HepG2 (cell line): Measurements from ENCODE around the gene DTNB. TPM values are rescaled to one million over a fixed set of nuclear protein-coding genes. Genes with fewer than 3 reads are reported as not detected.

Experiments used
- CAMTA2 ChIP-seq: sonication (generic); formaldehyde crosslinking; IDR thresholded peaks from 2 replicates; pipeline ENCODE4 v1.4.0; 2020; ENCODE audit warnings: mild to moderate bottlenecking, missing genetic modification reagents, borderline replicate concordance
- HIVEP1 ChIP-seq: sonication (generic); formaldehyde crosslinking; IDR thresholded peaks from 2 replicates; pipeline ENCODE4 v1.4.0; 2020; ENCODE audit warnings: mild to moderate bottlenecking, missing genetic modification reagents
- POLR2AphosphoS5 ChIP-seq: IDR thresholded peaks from 2 replicates; pipeline ENCODE4 v1.6.1; 2012; ENCODE audit warnings: low read depth, low read length
- RFXANK ChIP-seq: IDR thresholded peaks from 2 replicates; pipeline ENCODE4 v1.6.1; 2016
- ZKSCAN1 ChIP-seq: fragments of 150-350 bp; IDR thresholded peaks from 2 replicates; pipeline ENCODE4 v1.6.1; 2014; ENCODE audit warnings: low read length
- ZNF12 ChIP-seq: sonication (generic); formaldehyde crosslinking; IDR thresholded peaks from 2 replicates; pipeline ENCODE4 v1.5.0; 2020; ENCODE audit warnings: missing genetic modification reagents
- ZNF225 ChIP-seq: sonication (generic); formaldehyde crosslinking; IDR thresholded peaks from 2 replicates; pipeline ENCODE4 v1.4.0; 2020; ENCODE audit warnings: mild to moderate bottlenecking, missing genetic modification reagents
- polyA plus RNA-seq, 8 experiments: library from polyadenylated mRNA; depleted of rRNA in 3 of 8; stranded (reverse) in 7 of 8; unstranded in 1 of 8; fragments of >200 nt; fragmentation: Illumina TruSeq in 4 of 8; extraction: Trizol in 4 of 8; gene quantifications; 2 replicates each; pipeline versions ENCODE4 v1.2.1 to v1.2.3, GENCODE V29; 2011 to 2016; ENCODE audit warnings: low read depth in 4 of 8, missing spikeins in 1 of 8, mixed read lengths in 1 of 8; ENCODE audit not compliant: insufficient read depth in 1 of 8
- total RNA-seq, 5 experiments: library from RNA; depleted of rRNA; stranded (reverse); fragments of >200 nt; fragmentation: Illumina TruSeq; extraction: Trizol; gene quantifications; 2 replicates each; pipeline ENCODE4 v1.2.3, GENCODE V29; 2016; ENCODE audit warnings: low read depth in 1 of 5
- TF ChIP-seq, protein P1 (sequence below): sonication (generic); formaldehyde crosslinking; IDR thresholded peaks from 2 replicates; pipeline ENCODE4 v1.4.0; 2020; ENCODE audit warnings: missing genetic modification reagents, mild to moderate bottlenecking, borderline replicate concordance
- TF ChIP-seq, protein P2 (sequence below): sonication (generic); formaldehyde crosslinking; conservative IDR thresholded peaks from 2 replicates; pipeline ENCODE4 v1.8.1; 2023; ENCODE audit warnings: missing genetic modification reagents
- TF ChIP-seq, protein P3 (sequence below): fragments of 450-650 bp; IDR thresholded peaks from 2 replicates; pipeline ENCODE4 v1.6.1; 2016
- TF ChIP-seq, protein P4 (sequence below): sonication (generic); formaldehyde crosslinking; IDR thresholded peaks from 2 replicates; pipeline ENCODE4 v1.4.0; 2020; ENCODE audit warnings: mild to moderate bottlenecking, low read depth, missing genetic modification reagents
- TF ChIP-seq, protein P5 (sequence below): IDR thresholded peaks from 2 replicates; pipeline ENCODE4 v1.6.1; 2012; ENCODE audit warnings: inconsistent platforms
- TF ChIP-seq, protein P6 (sequence below): sonication (generic); formaldehyde crosslinking; IDR thresholded peaks from 2 replicates; pipeline ENCODE4 v1.4.0; 2020; ENCODE audit warnings: missing genetic modification reagents

Gene DTNB
- total and polyA plus RNA-seq, 2 of the 13 experiments (the other 11 are each of a cell fraction or from before 2014, with no cell fraction given), result 14.4 to 23.9 TPM

DNA sequence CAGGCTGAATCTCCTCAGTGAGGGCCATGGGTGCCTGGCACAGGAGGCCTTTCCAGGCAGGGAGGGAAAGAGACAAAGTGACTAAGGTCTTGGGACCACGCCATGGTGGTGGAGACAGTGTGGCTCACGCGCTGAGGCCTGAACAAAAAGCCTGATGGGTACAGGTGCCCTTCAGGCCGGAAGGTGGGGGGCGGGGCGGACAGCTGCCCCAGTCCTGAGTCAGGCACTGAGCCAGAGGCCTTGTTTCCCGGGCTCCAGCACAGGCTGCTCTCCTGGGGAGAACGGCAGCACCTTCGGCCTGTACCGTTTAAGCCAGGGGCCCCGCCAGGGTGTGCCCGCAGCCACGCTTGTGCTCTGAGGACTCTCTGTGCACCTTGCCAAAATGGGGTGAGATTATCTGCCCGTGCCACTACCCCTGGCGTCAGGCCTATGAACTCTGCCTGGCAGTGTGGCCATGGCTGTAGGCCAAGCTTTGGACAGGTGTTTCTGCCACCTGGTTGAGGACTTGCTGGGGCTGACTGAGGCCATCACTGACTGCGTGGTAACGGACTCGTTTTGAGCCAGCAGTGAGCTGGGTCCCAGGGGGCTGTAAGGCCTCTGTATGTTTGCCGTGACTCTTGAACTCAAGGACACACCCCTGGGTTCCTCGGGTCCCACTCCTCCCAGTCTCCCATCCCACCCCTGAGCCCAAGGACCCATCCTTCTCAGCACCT is 300.0 kb downstream of the DTNB start (continued):
- TF ChIP-seq, protein P1, sequence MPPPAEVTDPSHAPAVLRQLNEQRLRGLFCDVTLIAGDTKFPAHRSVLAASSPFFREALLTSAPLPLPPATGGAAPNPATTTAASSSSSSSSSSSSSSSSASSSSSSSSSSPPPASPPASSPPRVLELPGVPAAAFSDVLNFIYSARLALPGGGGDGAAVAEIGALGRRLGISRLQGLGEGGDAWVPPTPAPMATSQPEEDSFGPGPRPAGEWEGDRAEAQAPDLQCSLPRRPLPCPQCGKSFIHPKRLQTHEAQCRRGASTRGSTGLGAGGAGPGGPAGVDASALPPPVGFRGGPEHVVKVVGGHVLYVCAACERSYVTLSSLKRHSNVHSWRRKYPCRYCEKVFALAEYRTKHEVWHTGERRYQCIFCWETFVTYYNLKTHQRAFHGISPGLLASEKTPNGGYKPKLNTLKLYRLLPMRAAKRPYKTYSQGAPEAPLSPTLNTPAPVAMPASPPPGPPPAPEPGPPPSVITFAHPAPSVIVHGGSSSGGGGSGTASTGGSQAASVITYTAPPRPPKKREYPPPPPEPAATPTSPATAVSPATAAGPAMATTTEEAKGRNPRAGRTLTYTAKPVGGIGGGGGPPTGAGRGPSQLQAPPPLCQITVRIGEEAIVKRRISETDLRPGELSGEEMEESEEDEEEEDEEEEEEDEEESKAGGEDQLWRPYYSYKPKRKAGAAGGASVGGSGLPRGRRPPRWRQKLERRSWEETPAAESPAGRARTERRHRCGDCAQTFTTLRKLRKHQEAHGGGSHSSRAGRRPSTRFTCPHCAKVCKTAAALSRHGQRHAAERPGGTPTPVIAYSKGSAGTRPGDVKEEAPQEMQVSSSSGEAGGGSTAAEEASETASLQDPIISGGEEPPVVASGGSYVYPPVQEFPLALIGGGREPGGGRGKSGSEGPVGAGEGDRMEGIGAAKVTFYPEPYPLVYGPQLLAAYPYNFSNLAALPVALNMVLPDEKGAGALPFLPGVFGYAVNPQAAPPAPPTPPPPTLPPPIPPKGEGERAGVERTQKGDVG, result no peak
- TF ChIP-seq ZNF225 (CRISPR knock-in tag) (no peak), HIVEP1 (CRISPR knock-in tag) (0 out of 2 replicates have a peak, but pooled peaks have one; percentile 26), CAMTA2 (no peak), POLR2AphosphoS5 (no peak), ZNF12 (CRISPR knock-in tag) (no peak), RFXANK (CRISPR knock-in tag) (no peak), ZKSCAN1 (no peak)
- TF ChIP-seq, protein P2, sequence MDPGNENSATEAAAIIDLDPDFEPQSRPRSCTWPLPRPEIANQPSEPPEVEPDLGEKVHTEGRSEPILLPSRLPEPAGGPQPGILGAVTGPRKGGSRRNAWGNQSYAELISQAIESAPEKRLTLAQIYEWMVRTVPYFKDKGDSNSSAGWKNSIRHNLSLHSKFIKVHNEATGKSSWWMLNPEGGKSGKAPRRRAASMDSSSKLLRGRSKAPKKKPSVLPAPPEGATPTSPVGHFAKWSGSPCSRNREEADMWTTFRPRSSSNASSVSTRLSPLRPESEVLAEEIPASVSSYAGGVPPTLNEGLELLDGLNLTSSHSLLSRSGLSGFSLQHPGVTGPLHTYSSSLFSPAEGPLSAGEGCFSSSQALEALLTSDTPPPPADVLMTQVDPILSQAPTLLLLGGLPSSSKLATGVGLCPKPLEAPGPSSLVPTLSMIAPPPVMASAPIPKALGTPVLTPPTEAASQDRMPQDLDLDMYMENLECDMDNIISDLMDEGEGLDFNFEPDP (CRISPR knock-in tag), result no peak
- TF ChIP-seq, protein P3, sequence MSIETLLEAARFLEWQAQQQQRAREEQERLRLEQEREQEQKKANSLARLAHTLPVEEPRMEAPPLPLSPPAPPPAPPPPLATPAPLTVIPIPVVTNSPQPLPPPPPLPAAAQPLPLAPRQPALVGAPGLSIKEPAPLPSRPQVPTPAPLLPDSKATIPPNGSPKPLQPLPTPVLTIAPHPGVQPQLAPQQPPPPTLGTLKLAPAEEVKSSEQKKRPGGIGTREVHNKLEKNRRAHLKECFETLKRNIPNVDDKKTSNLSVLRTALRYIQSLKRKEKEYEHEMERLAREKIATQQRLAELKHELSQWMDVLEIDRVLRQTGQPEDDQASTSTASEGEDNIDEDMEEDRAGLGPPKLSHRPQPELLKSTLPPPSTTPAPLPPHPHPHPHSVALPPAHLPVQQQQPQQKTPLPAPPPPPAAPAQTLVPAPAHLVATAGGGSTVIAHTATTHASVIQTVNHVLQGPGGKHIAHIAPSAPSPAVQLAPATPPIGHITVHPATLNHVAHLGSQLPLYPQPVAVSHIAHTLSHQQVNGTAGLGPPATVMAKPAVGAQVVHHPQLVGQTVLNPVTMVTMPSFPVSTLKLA, result no peak
- TF ChIP-seq, protein P4, sequence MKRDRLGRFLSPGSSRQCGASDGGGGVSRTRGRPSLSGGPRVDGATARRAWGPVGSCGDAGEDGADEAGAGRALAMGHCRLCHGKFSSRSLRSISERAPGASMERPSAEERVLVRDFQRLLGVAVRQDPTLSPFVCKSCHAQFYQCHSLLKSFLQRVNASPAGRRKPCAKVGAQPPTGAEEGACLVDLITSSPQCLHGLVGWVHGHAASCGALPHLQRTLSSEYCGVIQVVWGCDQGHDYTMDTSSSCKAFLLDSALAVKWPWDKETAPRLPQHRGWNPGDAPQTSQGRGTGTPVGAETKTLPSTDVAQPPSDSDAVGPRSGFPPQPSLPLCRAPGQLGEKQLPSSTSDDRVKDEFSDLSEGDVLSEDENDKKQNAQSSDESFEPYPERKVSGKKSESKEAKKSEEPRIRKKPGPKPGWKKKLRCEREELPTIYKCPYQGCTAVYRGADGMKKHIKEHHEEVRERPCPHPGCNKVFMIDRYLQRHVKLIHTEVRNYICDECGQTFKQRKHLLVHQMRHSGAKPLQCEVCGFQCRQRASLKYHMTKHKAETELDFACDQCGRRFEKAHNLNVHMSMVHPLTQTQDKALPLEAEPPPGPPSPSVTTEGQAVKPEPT (CRISPR knock-in tag), result no peak
- TF ChIP-seq, protein P5, sequence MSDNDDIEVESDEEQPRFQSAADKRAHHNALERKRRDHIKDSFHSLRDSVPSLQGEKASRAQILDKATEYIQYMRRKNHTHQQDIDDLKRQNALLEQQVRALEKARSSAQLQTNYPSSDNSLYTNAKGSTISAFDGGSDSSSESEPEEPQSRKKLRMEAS, result 0 out of 2 replicates have a peak, but pooled peaks have one; percentile 23
- TF ChIP-seq, protein P6, sequence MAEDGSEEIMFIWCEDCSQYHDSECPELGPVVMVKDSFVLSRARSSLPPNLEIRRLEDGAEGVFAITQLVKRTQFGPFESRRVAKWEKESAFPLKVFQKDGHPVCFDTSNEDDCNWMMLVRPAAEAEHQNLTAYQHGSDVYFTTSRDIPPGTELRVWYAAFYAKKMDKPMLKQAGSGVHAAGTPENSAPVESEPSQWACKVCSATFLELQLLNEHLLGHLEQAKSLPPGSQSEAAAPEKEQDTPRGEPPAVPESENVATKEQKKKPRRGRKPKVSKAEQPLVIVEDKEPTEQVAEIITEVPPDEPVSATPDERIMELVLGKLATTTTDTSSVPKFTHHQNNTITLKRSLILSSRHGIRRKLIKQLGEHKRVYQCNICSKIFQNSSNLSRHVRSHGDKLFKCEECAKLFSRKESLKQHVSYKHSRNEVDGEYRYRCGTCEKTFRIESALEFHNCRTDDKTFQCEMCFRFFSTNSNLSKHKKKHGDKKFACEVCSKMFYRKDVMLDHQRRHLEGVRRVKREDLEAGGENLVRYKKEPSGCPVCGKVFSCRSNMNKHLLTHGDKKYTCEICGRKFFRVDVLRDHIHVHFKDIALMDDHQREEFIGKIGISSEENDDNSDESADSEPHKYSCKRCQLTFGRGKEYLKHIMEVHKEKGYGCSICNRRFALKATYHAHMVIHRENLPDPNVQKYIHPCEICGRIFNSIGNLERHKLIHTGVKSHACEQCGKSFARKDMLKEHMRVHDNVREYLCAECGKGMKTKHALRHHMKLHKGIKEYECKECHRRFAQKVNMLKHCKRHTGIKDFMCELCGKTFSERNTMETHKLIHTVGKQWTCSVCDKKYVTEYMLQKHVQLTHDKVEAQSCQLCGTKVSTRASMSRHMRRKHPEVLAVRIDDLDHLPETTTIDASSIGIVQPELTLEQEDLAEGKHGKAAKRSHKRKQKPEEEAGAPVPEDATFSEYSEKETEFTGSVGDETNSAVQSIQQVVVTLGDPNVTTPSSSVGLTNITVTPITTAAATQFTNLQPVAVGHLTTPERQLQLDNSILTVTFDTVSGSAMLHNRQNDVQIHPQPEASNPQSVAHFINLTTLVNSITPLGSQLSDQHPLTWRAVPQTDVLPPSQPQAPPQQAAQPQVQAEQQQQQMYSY (CRISPR knock-in tag), result no peak
